Spinal cord (tissue), 10 donors: Measurements from ENCODE around the gene TICRR. TPM values are rescaled to one million over a fixed set of nuclear protein-coding genes. Genes with fewer than 3 reads are reported as not detected.

Experiments used
- DNase-seq, 6 donors: peaks; one replicate each; pipeline versions ENCODE4 v3.0.0 to v3.0.0-alpha.2; 2013 to 2015; ENCODE audit warnings: low spot score in 6 of 6, low read depth in 4 of 6
- H3K27ac ChIP-seq: one replicate; pipeline ENCODE4 v1.5.1; 2013; ENCODE audit warnings: low read depth, low read length, control low read depth
- H3K27me3 ChIP-seq: one replicate; pipeline ENCODE4 v1.6.1; 2013; ENCODE audit warnings: low read length; ENCODE audit not compliant: control insufficient read depth, insufficient read depth
- H3K36me3 ChIP-seq: one replicate; pipeline ENCODE4 v1.6.1; 2013; ENCODE audit warnings: low read length; ENCODE audit not compliant: control insufficient read depth, insufficient read depth
- H3K4me1 ChIP-seq: one replicate; pipeline ENCODE4 v1.6.1; 2013; ENCODE audit warnings: low read length; ENCODE audit not compliant: control insufficient read depth, insufficient read depth
- H3K4me3 ChIP-seq: one replicate; pipeline ENCODE4 v1.5.1; 2013; ENCODE audit warnings: low read depth, low read length, control low read depth
- H3K9me3 ChIP-seq: one replicate; pipeline ENCODE4 v1.6.1; 2013; ENCODE audit warnings: low read length; ENCODE audit not compliant: control insufficient read depth, insufficient read depth
- WGBS: methylation state at CpG from one replicate; pipeline ENCODE4 v1.1.5; 2013; ENCODE audit warnings: missing lambda C conversion rate; ENCODE audit not compliant: insufficient coverage; 5-methylcytosine and 5-hydroxymethylcytosine counted together
- polyA plus RNA-seq, 2 donors: library from polyadenylated mRNA; unstranded; fragments of 120-200 nt; gene quantifications; one replicate each; pipeline ENCODE4 v1.2.1, GENCODE V29; 2013; ENCODE audit not compliant: insufficient read length in 2 of 2
- total RNA-seq, 2 donors: library from RNA; depleted of rRNA in 1 of 2; stranded (reverse); fragments of 120-200 nt in 1 of 2; fragments of >200 nt in 1 of 2; gene quantifications; one replicate each; pipeline versions ENCODE4 v1.2.3 to v1.2.4, GENCODE V29; 2013 to 2014
- donor health status: healthy.

The TICRR gene
- total and polyA plus RNA-seq, 4 donors, result 2.0 to 6.8 (median 4.9) TPM

GRCh38 chr15:89627256-89627970, 52.1 kb downstream of the TICRR start:
- 94% methylated on average over 8 of the region's 8 CpGs for WGBS
- Histone ChIP-seq H3K9me3 (no peaks in the 10 kb centered on the region), H3K36me3 (peaks cover 86% of the 10 kb centered on the region), H3K4me1 (no peaks in the 10 kb centered on the region), H3K27ac (no peak overlapping the region), H3K27me3 (no peaks in the 10 kb centered on the region), H3K4me3 (no peak overlapping the region)
- no peak for DNase-seq

- DNase-seq, result no peak
- Histone ChIP-seq H3K4me3 (no peak overlapping the region), H3K36me3 (peaks cover 91% of the 10 kb centered on the region), H3K4me1 (no peaks in the 10 kb centered on the region), H3K27me3 (no peaks in the 10 kb centered on the region), H3K9me3 (no peaks in the 10 kb centered on the region), H3K27ac (no peak overlapping the region)
- WGBS, result 80% methylated on average over 21 of the region's 21 CpGs
Measured at GRCh38 chr15:89628301-89628700, 53.0 kb downstream of the TICRR start.

- H3K27ac ChIP-seq, result no peak overlapping the region
Measured at GRCh38 chr15:89628806-89629715, 53.8 kb downstream of the TICRR start.

GRCh38 chr15:89629829-89630228, 54.6 kb downstream of the TICRR start:
- no peak overlapping the region for H3K27ac ChIP-seq
- H3K36me3 ChIP-seq, result peaks cover 89% of the 10 kb centered on the region
- H3K4me3 ChIP-seq, result no peak overlapping the region
- DNase-seq, result no peak
- H3K9me3 ChIP-seq, result no peaks in the 10 kb centered on the region
- no peaks in the 10 kb centered on the region for H3K4me1 ChIP-seq
- no peaks in the 10 kb centered on the region for H3K27me3 ChIP-seq
- 95% methylated on average over 4 of the region's 5 CpGs for WGBS

More at GRCh38 chr15:89628806-89629715, 53.8 kb downstream of the TICRR start:
- no peaks in the 10 kb centered on the region for H3K9me3 ChIP-seq
- H3K4me3 ChIP-seq, result no peak overlapping the region
- peaks cover 93% of the 10 kb centered on the region for H3K36me3 ChIP-seq
- no peaks in the 10 kb centered on the region for H3K27me3 ChIP-seq
- DNase-seq, result no peak
- no peaks in the 10 kb centered on the region for H3K4me1 ChIP-seq
- WGBS, result 93% methylated on average over 19 of the region's 30 CpGs

GRCh38 chr15:89630260-89630659, 55.0 kb downstream of the TICRR start:
- Histone ChIP-seq H3K27me3 (no peaks in the 10 kb centered on the region), H3K36me3 (peaks cover 85% of the 10 kb centered on the region), H3K9me3 (no peaks in the 10 kb centered on the region), H3K27ac (no peak overlapping the region), H3K4me1 (no peaks in the 10 kb centered on the region), H3K4me3 (no peak overlapping the region)
- DNase-seq, result no peak
- WGBS, result 98% methylated on average over 14 of the region's 14 CpGs

- Histone ChIP-seq H3K27me3 (no peaks in the 10 kb centered on the region), H3K9me3 (no peaks in the 10 kb centered on the region), H3K27ac (no peak overlapping the region), H3K4me3 (no peak overlapping the region), H3K4me1 (no peaks in the 10 kb centered on the region), H3K36me3 (peaks cover 75% of the 10 kb centered on the region)
- DNase-seq, result no peak
- WGBS, result 96% methylated on average over 24 of the region's 30 CpGs
Measured at GRCh38 chr15:89630974-89631901, 56.0 kb downstream of the TICRR start.

GRCh38 chr15:89631902-89632264, 56.6 kb downstream of the TICRR start:
- DNase-seq, result no peak
- no peak overlapping the region for H3K27ac ChIP-seq
- H3K36me3 ChIP-seq, result peaks cover 71% of the 10 kb centered on the region
- no peaks in the 10 kb centered on the region for H3K27me3 ChIP-seq
- H3K9me3 ChIP-seq, result no peaks in the 10 kb centered on the region
- no peaks in the 10 kb centered on the region for H3K4me1 ChIP-seq
- WGBS, result 88% methylated on average over 9 of the region's 10 CpGs
- H3K4me3 ChIP-seq, result no peak overlapping the region

- 95% methylated on average over 14 of the region's 18 CpGs for WGBS
- Histone ChIP-seq H3K4me3 (no peak overlapping the region), H3K9me3 (no peaks in the 10 kb centered on the region), H3K27me3 (no peaks in the 10 kb centered on the region), H3K27ac (no peak overlapping the region), H3K4me1 (no peaks in the 10 kb centered on the region), H3K36me3 (peaks cover 61% of the 10 kb centered on the region)
- no peak for DNase-seq
Measured at GRCh38 chr15:89632563-89633430, 57.5 kb downstream of the TICRR start.
